ENCODE data around the gene FBXO11.

Gene FBXO11

DNA sequence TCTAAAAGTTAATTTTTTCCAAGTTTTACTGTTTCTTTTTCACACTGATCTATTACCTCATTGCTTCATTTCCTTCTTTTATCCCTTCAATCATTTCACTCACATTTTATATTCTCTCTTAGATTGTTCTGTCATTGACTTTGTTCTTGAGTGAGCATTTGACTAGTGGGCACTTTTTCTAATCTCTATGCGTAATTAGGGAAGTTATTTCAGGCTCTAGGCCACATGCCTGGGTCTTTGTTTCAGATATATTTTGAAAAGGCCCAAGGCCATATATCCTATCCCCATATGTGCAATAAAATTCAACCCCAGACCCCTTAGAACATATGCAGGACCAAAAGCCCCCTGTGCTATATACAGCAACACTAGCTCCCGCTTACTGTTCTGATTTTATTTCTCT is 62.1 kb downstream of the FBXO11 start:
- no peak for DNase-seq

DNA sequence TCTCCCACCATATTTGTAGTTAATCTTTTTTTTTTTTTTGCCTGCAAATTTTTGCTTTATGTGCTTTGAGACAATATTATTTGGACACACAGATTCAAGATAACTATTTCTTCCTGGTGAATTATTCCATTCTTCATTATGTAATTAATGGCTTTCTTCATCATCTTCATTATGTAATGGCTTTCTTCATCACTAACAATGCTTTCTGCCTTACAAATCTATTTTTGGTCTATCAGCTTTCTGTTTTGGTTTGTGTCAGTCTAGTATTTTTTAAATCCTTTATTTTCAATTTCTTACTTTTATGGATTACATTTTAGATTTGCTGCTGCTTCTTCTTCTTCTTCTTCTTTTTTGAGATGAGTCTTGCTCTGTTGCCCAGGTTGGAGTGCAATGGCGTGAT is 62.9 kb downstream of the FBXO11 start:
- no peak for DNase-seq

DNA sequence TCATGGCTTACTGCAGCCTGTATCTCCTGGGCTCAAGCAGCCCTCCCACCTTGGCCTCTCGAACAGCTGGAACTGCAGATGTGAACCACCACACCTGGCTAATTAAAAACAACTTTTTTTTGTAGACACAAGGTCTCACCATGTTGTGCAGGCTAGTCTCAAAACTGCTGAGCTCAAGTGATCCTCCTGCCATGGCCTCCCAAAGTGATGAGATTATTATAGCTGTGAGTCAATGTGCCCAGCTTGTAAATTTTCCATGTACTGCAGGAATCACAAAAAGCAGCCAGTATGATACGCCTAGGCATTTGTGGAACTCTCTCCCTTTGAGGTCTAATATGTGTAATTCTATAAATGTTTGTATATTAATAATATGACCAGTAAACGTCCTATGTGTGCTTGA is 63.5 kb downstream of the FBXO11 start:
- no peak for DNase-seq

DNA sequence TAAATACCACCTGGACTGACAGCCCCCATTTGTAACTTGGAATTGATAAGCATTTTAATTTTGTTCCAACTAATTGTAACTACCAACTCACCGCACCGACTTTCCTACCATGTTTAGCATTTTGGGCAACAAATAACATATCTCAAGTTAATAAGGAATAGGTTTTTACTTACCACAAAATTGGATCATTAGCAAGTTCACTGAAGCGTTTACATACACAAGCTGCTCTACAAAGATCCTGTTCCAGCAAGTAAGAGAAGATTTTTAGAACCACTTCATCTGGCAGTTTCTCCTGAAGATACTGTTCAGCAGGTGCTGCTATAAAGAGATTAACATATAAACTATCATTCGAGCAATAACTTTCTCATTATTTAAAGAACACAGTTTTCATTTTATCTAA is 67.6 kb downstream of the FBXO11 start:
- no peak for DNase-seq

DNA sequence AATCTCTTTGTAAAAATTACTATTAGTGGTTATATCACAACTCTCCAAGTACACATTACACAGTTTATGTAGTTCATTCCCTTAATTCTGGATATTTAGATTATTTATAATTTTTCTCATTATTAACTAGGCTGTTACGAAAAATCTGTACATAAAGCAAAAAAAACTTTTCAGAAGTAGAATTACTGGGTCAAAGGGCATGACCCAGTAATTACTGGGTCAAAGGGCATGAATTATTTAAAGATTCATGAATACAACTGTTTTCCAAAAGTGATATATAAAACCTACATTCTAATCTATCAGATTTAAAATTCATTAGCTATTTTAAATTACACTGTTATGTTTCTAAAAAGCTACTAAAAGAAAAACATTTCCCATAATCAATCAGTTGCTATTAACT is 68.0 kb downstream of the FBXO11 start:
- no peak for DNase-seq

DNA sequence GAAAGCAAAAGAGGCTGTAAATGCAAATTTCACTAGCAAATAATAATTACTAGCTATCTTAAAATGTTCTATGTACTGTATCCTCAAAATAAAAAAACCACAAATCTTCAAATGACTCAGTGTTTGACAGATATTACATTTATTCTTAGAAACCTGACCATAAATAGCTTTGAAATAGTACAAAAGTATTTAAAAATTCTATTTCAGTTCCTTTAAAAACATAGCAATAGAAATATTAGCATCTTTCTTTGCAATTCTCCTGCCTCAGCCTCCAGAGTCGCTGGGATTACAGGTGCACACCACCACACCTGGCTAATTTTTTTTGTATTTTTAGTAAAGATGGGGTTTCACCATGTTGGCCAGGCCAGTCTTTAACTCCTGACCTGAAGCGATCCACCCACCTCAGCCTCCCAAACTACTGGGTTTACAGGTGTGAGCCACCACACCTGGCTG is 72.8 kb downstream of the FBXO11 start:
- DNase-seq: no peak

DNA sequence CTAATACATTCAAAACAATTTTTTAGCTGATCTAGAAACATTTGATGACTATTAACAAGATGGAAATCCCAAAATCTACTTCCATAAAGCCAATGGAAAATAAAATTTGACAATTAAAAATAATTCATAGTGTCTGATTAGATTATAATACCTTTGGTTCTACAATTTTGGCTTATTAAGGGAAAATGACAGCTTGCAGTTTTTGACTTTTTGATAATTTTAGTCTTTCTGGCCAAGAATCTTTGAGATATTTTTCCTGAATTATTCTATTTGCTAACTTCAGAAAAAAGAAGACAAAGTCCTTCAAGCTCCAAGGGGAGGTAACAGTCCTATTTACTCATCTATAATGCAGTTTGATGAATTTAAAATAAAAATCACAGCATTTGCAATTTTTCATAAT is 83.8 kb downstream of the FBXO11 start:
- DNase-seq: no peak

DNA sequence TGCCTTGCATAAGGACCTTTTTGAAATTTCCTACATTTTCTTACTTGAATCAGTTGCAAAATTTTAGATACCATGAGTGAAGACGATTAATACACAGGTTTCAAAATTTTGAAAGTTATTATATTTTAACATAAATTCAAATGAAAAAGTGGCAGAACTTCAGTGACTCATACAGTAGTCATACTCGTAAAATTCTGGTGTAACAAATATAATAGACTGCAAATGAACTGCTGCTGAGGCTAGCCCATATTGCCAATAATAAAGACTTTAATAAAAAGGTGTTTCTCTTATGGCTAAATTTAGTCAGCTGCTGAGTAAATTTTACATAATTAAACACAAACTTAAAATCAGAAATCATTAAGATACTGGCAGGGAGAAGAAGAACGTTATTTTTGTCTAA is 86.5 kb downstream of the FBXO11 start:
- DNase-seq: no peak

DNA sequence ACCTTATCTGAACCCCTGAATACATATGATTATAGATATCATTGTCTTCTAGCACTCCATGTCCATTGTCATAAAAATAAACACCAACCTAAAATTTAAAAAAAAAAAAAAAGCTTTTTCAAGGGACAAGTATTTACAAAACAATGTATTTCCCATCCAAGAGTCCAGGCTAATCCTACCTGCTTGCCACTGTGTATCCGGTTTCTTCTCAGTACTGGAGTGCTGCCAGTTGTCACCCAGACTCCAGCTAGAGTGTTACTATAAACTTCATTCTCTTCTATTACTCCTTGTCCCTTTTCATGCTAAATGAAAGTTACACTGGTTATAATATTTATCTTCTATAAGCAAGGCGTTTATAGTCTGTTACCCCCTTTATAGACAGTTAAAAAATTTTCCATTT is 87.5 kb downstream of the FBXO11 start:
- DNase-seq: no peak

DNA sequence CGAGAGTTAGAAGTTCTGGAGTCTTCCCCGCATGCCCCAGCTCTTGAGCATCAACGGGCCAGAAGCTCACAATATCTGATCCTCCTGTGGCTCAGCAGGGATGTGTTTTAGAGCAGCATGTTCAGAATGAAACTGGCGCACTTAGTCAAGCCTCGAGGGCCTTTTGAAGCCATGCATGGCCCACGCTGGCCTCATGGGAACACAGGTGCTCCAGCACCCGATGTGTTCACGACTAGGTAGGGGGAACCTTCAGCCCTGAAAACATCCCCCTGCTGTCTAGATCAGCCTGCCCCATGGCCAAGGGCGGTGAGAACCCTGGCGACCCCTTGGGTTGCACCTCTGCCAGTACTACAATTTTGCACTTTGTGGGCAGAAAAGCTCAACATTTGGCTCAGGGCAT is 90.5 kb downstream of the FBXO11 start:
- DNase-seq: no peak

DNA sequence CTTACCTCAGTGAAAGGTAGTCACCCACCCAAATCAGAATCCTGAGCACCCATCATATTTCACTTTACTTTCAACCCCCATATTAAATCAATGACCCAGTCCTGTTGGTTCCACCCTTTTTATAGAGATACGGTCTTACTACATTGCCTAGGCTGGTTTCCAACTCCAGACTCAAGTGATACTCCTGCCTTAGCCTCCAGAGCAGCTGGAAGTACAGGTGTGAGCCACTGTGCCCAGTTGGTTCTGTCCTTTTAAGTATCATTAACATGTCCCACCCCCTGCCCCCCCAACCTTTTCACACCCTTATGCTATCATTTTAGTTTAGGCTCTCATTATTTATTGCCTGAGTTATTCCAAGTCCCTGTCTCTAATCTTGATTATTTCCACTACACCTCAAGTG is 94.6 kb downstream of the FBXO11 start:
- no peak for DNase-seq

DNA sequence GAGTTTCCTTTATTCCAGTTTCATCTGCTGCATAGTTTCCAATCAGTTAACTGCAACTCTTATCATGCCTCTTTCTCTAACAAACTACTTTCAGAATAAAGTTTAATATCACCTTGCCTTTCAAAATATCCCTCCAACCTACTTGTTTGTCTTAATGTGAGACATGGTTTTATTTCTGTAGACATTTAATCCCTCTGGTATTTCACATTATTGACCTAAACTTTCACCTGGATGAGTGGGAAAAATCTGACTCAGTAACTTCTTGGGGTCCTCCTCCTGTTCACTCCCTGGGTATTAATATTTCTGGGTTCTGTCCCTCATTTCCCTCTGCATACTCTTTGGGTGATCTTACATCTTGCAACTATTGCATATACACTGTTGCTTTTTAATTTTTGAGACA is 95.4 kb downstream of the FBXO11 start:
- DNase-seq: no peak

DNA sequence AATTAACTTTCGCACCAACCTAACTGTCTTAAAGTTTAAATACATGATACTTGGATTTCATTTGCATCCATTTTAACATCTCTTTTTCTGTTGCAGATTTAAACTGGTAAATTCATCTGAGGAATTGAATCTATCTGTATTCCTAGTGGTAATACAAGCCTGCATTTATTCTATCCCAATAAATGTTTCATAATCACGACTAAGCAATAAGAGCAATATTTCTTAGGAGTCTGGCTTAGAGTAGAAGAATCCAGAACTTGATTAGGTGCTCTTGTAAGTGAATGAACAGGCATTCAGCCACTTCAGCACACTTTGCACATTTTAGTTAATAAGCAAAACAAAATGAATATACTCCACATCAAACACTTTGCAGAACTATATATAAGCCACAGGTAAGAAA is 96.4 kb downstream of the FBXO11 start:
- no peak for DNase-seq

DNA sequence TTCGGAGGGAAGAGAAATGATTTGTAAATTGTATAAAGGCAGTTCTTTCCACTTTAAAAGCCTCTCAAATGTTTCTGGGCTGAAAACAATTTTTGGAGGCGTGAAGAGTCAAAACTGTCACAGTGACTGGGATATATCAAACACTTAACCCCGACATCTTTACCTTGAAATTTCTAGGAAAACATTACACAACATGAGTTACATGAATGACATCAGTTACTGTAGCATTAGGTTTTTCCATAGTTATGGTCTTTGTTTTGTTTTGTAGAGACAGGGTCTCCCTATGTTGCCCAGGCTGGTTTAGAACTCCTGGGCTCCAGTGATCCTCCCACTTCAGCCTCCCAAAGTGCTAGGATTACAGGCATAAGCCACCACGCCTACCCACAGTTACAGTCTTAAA is 97.7 kb downstream of the FBXO11 start:
- DNase-seq: no peak

DNA sequence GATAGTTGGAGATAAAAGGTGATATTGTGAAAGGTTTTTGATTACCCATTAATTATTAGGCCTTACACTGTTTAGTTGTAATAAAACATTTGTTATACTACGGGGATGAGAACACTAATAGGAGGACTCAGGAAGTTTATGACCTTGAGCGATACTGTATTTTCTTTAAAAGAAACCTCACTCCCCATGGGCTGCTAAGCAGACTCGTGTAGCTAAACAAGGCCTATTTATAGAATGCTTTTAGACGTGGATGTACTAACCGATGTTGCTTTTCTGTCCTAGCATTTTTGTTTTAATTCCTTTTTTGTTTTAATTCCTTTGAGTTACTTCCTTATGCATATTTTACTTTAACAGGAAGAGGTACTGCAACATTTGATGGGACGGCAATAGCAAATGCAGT is 100.4 kb downstream of the FBXO11 start:
- no peak for DNase-seq

DNA sequence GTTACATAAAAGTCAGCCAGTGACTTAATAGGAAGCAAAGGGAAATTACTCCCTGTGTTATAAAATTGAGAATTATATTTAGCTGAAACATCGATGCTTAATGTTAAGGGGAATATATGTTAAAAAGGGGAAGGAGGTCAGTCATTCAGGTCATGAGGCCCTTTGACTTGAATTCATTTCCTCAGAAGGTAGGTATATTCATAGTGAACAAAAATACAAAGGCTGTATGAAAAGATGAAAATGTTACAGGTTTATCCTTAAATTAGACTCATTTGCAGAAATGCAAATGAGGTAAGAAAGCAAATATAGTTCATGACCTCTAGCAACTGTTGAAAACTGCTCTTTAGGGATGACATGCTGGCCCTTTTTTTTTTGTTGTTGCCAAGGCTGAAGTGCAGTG is 102.5 kb downstream of the FBXO11 start:
- no peak for DNase-seq

DNA sequence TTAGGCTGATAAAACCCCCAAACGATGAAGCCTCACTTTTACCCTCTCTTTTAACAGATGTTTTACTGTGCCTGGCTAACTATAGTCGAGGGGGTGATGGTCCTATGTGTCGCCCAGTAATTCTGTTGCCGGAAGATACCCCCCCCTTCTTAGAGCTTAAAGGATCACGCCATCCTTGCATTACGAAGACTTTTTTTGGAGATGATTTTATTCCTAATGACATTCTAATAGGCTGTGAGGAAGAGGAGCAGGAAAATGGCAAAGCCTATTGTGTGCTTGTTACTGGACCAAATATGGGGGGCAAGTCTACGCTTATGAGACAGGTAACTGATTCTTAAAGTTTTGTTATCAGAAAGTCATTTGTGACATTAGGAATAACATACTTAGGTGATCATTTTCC is 102.9 kb downstream of the FBXO11 start:
- DNase-seq: no peak

DNA sequence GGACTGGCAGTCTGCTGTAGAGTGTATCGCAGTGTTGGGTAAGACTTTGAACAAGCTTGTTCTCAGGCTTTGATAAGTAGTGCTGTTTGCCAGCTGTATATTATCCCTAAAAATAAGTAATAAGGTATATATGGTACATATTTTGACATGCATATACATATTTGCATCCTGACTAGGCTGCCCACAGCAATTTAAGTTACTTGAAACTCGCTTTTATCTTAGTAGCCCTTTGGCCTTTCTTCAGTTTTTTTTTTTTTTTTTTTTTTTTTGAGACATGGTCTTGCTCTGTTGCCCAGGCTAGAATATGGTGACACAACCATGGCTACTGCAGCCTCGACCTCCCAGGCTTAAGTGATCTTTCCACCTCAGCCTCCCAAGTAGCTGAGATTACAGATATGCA is 105.2 kb downstream of the FBXO11 start:
- DNase-seq: no peak

DNA sequence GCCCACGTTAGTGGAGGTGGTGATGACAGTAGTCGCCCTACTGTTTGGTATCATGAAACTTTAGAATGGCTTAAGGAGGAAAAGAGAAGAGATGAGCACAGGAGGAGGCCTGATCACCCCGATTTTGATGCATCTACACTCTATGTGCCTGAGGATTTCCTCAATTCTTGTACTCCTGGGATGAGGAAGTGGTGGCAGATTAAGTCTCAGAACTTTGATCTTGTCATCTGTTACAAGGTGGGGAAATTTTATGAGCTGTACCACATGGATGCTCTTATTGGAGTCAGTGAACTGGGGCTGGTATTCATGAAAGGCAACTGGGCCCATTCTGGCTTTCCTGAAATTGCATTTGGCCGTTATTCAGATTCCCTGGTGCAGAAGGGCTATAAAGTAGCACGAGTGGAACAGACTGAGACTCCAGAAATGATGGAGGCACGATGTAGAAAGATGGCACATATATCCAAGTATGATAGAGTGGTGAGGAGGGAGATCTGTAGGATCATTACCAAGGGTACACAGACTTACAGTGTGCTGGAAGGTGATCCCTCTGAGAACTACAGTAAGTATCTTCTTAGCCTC is 107.2 kb downstream of the FBXO11 start:
- no peak for DNase-seq

DNA sequence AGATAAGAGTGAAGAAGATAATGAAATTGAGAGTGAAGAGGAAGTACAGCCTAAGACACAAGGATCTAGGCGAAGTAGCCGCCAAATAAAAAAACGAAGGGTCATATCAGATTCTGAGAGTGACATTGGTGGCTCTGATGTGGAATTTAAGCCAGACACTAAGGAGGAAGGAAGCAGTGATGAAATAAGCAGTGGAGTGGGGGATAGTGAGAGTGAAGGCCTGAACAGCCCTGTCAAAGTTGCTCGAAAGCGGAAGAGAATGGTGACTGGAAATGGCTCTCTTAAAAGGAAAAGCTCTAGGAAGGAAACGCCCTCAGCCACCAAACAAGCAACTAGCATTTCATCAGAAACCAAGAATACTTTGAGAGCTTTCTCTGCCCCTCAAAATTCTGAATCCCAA is 107.7 kb downstream of the FBXO11 start:
- no peak for DNase-seq

DNA sequence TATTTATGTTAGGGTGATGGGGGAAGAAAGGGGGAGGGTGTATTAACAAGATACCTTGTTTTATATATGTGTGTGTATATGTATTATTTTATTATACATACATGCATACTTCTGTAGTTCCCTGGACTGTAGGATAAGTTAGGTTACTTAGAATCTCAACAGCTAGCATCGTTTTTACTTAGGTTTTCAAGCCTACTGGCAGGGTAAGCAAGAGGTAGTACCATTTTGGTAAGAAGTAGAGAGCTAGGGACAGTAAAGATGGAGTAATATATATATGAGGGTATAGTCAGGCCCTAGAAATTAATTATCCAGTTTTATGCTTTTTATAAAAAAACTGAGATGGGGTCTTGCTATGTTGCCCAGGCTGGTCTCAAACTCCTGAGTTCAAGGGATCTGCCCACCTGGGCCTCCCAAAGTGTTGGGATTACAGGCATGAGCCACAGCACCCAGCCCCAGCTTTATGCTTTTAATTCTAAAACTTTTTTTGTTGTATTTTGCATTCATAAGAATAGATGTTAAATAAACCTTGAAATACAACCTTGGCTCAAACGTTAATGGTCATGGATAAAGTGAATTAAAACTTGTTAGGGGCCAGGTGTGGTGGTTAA is 110.1 kb downstream of the FBXO11 start:
- DNase-seq: no peak

DNA sequence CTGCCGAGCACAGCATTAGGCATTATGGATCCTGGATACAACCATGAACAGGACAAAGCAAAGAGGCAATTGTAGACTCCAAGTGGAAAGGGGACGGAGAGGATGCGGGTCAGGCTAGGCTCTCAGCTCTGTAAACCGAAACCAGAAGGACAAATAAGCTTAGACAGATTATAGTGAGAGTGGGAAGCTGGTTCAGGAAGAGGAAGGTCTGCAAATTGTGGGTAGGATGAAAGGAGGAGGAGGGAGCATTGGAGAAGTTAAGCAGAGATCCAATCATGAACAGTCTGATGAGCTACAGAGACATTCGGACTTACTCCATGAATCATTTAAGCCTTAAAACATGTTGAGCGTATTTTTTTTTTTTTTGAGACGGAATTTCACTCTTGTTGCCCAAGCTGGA is 120.3 kb downstream of the FBXO11 start:
- DNase-seq: no peak

DNA sequence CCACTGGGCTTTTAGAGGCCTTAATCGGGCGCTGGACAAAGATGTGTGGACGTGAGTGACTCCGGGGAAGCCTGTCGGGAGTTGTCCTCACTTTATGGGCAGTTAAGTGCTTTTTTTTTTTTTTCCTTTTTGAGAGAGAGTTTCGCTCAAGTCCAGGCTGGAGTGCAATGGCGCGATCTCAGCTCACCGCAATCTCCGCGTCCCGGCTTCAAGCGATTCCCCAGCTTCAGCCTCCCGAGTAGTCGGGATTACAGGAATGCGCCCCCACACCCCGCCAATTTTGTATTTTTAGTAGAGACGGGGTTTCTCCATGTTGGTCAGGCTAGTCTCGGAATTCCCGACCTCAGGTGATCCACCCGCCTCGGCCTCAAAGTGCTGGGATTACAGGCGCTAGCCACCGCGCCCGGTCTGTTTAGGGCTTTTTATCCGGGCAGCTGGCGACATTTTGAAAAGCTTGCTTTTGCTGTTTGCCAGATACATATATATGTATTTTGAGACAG is 121.9 kb downstream of the FBXO11 start:
- no peak for DNase-seq

DNA sequence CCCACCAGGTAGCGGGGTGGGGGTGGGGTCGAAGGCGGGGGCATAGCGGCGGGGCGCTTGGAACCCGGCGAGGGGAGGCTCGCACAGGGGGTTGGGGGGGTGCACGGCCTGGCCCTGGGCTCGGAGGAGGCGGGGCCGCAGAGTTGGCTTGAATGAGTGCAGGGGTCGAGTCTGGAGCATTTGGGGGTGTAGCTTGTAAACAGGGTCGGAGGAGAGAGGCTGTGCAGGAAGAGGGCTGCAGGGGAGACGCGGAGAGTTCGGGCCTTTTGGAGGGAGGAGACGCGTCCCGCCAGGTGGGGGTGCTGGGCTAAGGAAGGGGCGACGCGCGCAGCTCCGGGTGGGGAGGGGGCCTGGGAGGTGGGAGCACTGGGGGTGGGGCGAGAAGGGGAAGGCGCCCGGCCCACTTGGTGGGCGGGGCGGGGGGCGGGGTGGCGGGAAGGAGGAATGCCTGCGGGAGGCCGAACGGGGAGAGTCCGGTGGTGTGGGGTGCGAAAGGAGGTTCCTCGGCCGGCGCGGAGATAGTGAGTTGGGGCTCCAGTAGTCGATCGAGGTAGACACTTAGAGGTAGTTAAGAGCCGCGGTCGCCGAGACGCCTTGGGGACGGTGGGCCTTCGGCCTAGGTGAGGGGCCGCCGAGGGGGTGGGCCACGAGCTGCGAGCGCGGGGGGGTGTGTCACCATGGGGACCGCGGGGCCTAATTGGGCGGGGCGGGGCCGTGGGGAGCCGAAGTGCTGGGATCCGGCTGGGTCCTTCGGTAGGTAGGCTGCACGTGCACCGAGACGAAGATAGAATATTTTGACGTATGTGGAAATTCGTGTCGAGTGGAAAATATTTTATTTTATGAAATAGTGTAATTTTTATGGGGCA is 122.6 kb downstream of the FBXO11 start:
- DNase-seq: peak; percentile 60

All from stimulated activated CD4-positive, alpha-beta T cell treated with anti-CD3 and anti-CD28 coated beads, Interleukin-12 subunit alpha, Interleukin-12 subunit beta, amount 100 ng/mL, for 4 hours (primary cell).